MV-4-11 (cell line): ENCODE results near the gene APLF.
"Not testable (repeated sequence)": the region's sequence is repeated elsewhere in the genome, so short reads cannot be mapped to it uniquely, and the experiment has no call there.

Experiments used
- DNase-seq: peaks from one replicate; lab custom pipeline; 2025; lab: John Stamatoyannopoulos, UW

Gene APLF

DNA sequence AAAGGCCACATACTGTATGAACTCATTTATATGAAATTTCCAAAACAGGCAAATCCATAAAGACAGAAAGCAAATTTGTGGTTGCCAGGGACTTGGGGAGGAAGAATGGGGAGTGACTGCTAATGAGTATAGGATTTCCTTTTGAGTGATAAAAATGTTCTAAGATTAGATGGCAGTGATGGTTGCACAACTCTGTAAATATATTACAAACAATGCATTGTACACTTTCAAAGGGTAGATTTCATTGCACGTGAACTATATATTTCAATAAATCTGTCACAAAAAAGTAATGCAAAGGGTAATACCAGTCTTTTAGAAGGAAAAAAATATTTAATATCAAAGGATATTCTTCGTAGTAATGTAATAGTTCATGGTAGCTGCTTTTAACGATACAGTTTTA, 112.3 kb downstream of the APLF start:
- no peak for DNase-seq

DNA sequence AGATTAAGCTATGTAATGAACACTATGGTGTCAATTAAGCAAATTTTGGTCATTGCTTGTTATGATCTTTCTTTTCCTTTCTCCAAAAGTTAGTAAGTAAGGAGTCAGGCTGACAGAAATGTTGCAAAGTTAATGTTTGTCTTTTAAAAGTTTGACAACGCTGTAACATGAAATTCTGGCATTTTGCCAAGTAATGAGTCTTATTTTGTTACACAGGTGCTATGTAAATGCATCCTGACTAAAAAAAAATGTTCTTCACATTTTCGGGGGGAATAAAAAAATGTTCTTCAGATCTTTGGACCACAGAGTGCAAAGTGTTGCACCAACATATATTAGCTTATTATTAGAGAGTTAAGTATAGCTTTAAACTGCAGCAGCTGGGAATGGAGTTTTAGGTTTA, 121.2 kb downstream of the APLF start:
- no peak for DNase-seq

DNA sequence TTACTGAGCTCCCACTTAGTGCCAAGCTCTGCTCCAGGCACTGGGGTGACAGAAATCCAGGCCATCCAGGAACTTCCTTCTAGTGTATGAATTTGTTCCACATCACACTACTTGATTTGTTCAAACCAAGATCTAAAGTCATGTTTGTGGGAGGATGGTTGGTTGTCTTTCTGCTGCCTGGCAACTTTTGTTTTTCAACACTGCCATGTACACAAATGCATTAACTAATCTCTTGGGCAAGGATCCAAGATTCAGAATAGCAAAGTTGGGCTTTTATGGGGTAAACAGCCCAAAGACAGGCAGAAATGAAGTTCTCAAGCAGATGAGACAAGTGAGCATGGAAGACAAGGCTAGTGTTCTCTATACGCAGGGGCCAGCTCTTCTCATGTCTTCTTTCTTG, 122.6 kb downstream of the APLF start:
- DNase-seq = no peak

DNA sequence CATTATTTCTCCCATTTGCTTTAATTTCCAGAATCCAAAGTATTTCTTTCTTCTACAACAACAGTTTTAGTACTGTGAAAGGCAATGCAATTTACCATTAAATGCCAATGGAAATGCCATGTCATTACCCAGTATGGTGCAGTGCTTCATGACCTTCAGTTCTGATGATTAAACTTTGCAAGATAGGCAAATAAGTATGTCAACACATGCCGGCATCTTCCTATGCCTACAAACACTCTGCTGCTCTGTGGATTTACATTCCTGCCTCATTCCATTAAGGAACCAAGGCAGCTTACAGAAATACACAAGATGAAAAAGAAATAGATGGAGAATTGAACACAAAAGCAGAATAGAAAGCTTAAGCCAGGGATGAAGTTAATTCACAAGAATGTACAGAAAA, 123.3 kb downstream of the APLF start:
- no peak for DNase-seq

DNA sequence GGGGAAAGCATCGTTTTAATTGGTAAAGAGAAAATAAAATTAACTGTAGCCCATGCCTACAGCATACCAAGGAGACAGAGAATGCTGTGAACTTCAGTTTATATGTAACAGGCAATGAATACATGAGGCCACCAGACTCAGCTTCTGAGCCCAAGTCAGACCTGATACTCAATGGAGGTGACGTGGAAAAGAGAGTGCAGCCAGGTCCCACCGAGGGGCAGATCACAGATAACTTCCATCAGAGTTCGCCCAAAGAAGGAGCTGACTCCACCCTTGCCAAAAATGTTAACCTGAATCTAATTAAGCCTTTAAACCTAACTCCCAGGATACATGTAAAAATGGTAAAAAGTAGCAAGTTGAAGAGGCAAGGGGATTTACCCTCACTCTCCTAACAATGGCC, 123.8 kb downstream of the APLF start:
- no peak for DNase-seq

DNA sequence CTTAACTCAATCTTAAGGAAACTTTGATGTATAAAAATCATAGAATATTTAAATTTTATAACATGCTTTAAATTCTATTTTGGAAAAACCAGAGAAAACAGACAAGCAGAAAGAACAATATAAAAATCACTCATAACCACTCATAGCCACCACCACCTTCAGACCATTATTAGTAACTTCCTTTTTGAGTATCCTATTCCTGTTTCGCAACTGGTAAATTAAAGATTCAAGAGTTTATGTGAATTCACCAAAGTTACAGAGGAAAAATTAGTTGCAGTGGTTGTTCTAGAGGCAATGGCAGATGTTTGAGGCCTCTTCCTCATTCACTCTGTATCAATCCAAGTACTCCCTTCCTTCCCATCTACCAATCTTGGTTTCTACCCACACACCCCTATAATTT, 126.7 kb downstream of the APLF start:
- peak; percentile 45 for DNase-seq

DNA sequence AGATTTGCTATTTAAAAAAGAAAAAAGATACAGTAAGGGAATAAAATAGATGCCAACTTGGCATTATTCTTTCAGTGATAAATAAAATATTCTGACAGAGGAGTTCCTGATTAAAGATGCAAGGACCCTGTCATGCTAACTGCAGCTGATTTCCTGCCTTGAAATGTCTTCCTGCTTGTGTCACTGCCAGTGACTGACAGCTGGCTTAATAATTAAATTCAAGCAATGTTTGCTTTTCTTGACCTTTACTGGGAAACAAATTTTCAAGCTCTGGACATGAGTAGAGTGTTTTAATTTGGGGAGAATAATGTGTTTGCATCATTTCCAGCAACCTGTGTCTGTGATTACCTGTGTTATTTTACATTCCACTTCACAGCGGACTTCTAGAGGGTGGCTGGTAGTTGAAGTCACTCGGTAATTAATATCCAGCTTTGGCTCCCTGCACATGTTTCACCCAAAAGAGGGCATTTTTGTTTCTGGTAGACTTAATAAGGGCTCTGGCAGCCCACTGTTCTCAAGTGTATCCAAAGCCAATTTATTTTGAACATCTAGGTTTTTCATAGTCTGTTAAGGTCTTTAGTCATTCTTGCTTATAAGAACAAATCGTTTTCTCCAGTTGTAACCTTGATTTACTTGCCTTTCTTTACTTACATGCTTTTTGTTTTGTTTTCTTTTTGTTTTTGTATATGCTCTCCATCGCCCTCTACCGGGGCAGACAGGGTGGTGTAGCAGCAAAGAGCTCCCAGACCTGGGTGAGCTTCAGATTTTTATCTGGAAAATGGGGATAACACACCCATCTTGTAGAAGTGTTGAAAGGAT, 127.5 kb downstream of the APLF start:
- peak; percentile 3 for DNase-seq

DNA sequence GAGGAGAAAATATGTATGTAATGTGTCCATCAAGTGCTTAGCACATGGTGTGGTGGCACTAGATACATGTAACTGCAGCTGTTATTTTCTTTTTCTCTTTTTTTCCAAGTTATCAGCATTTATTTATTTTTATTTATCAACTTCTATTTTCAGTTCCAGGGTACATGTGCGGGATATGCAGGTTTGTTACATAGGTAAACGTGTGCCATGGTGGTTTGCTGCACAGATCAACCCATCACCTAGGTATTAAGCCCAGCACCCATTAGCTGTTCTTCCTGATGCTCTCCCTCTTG, 128.1 kb downstream of the APLF start:
- DNase-seq = not testable (repeated sequence)

DNA sequence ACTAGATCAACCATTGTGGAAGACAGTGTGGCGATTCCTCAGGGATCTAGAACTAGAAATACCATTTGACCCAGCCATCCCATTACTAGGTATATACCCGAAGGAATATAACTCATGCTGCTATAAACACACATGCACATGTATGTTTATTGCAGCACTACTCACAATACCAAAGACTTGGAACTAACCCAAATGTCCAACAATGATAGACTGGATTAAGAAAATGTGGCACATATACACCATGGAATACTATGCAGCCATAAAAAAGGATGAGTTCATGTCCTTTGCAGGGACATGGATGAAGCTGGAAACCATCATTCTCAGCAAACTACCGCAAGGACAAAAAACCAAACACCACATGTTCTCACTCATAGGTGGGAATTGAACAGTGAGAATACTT, 133.1 kb downstream of the APLF start:
- not testable (repeated sequence) for DNase-seq

DNA sequence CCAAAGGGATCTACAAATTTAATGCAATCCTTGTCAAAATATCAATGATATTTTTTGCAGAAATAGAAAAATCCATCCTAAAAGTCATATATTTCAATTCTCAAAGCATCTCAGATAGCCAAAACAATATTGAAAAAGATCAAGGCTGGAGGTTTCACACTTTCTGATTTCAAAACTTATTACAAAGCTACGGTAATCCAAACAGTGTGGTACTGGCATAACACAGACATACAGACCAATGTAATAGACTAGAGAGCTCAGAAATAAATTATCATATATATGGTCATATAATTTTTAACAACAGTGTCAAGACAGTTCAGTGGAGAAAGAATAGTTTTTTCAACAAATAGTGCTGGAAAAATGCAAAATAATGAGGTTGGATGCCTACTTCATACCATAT, 135.7 kb downstream of the APLF start:
- DNase-seq = no peak

DNA sequence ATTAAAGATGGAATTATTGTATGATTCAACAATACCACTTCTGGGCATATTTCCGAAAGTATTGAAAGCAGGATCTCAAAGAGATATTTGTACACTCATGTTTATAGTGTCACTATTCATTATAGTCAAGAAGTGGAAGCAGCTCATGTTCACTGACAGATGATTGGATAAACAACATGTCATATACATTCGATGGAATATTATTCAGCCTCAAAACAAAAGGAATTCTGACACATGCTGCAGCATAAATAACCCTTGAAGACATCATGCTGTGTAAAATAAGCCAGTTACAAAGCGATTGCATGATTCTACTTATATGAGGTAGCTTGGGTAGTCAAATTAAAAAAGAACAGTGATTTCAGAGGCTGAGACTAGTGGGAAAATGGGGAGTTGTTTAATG, 136.7 kb downstream of the APLF start:
- no peak for DNase-seq

DNA sequence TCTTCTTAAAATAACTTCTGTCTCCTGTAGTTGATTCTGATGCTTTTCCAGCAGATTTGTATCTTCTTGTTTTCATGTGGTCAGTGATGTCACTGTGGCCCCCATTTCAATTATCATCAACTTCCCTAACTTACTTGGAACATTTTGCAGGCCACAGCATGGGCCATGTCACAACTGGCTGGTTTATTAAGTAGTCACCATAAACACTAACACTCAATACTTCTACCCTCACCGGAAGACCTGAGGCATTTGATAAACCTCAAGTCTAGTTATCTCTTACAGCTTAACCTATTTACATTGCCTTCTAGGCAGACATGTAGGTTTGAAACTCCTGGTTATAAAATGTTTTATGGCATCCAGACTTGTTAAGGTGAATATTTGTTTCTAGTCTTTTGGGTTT, 138.6 kb downstream of the APLF start:
- DNase-seq = no peak

DNA sequence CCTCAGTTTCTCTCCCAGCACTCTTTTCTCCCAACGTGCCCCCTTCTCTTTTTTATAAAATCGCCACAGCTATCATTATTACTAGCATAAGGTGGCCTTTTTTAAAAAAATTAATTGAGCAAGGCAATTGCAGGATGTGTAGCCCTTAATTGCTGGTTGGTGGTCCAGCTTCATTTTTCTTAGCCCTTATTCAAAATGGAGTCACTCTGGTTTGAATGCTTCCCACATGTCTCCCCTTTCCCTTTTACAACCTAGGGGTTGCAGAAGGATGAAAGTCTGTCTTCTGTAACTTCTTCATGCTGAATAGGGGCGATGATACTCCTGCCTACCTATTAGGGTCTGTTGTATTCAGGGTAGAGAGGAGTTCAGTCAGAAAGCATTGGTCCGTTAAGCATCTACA, 139.4 kb downstream of the APLF start:
- DNase-seq = no peak

DNA sequence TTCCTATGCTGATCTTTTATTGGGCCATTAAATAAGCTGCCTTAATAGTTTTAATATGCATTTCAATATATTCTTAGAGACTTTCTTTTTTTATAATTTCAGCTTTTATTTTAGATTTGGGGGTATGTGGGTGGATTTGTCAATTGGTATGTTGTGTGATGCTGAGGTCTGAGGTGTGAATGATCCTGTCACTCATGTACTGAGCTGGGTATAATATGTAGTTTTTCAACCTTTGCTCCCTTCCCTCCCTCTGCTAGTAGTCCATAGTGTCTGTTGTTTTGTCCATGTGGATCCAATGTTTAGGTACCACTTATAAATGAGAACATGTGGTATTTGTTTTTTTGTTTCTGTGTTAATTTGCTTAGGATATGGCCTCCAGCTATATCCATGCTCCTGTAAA, 140.5 kb downstream of the APLF start:
- no peak for DNase-seq

DNA sequence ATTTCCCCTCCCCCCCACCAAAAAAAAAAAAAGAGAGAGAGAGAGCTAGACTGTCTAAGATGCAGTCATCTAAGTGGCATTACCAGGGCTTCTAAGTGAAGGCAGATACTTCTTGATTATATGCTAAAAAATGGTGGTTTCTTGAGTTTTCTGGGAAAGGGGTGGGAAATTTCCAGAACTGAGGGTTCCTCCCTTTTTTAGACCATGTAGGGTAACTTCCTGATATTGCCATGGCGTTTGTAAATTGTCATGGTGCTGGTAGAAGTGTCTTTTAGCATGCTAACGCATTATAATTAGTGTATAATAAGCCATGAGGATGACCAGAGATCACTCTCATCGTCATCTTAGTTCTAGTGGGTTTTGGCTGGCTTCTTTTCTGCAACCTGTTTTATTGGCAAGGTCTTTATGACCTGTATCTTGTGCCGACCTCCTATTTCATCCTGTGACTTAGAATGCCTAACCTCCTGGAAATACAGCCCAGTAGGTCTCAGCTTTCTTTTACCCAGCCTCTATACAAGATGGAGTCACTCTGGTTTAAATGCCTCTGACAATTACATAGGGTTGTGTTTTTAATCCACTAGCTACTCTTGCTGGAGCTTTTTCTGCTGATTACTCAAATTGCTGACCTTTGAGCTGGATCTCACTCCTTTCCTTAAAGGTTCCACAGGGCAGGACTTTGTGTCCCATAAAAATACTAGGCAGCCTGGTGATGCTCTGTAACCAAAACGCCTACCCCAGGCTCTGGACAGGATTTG, 145.6 kb downstream of the APLF start:
- no peak for DNase-seq

DNA sequence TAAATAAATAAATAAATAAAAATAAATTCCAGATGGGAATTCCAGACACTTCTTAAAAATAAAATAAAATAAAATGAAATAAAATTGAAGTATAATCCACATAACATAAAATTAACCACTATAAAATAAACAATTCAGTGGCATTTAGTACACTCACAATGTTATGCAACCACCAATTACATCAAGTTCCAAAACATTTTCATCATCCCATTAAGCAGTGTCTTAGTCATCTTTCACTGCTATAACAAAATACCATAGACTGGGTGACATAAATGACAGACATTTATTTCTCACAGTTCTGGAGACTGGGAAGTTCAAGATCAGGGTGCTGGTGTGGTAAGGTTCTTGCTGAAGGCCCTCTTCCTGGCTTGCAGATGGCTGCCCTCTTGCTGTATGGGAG, 153.4 kb downstream of the APLF start:
- peak; percentile 10 for DNase-seq

DNA sequence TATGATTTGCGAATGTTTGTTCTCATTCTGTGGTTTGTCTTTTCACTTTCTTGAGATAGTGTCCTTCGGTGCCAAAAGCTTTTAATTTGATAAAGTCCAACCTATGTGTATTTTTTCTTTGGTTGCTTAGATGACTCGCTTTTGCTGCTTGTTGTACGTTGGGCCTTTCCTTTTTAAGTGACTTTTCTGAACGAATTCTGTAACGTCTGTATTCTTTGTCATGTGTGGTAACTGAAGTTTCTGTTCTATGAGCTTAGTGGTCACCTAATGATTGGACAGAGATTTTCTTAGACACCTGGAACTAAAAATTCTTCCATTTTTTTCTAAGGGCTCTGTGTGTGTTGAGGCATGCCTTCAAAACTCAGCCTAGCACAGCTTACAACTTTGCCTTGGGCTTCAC, 156.4 kb downstream of the APLF start:
- DNase-seq = no peak

DNA sequence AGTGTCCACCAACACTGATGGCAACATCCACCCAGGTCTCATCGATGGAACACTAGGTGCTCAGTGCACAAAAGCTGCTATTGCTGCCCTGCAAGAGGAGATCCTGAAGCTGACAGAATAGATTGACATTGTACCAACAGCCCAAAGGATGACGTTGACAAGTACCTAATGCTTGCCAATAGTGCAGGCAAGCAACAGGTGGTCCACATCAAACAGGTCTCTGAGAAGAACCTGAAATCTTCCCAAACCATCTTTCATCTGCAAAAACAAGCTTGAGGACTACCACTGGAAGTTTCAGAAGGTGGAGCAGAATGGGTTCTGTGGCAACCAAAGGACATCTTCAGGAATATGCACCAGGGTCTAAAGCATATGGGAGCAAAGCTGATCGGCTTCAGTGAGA, 160.2 kb downstream of the APLF start:
- no peak for DNase-seq
